SK-N-SH (cell line): Measurements from ENCODE around the gene TEAD1. TPM values are rescaled to one million over a fixed set of nuclear protein-coding genes. Genes with fewer than 3 reads are reported as not detected.

Source experiments
- CTCF ChIA-PET: fragments of 300-600, 350-600 bp; formaldehyde crosslinking; extraction: SDS; loops from one replicate; lab custom pipeline; 2021; lab: Yijun Ruan, JAX
- POLR2A ChIA-PET: fragments of 350-600 bp; sonication (Branson Sonifier 250); formaldehyde crosslinking; extraction: SDS; loops from one replicate; lab custom pipeline; 2020; ENCODE audit warnings: antibody characterized with exemption, inconsistent platforms; lab: Yijun Ruan, JAX
- DNase-seq: peaks from one replicate; pipeline ENCODE4 v3.0.0; 2012
- H2AFZ ChIP-seq: fragments of 200-600 bp; sonication (generic); 2 replicates; pipeline ENCODE4 v1.8.1; 2016; ENCODE audit warnings: antibody characterized with exemption, mild to moderate bottlenecking, low read depth
- H3F3A ChIP-seq: fragments of 200-600 bp; sonication (generic); replicated peaks from 2 replicates; pipeline ENCODE3; 2016; ENCODE audit warnings: antibody characterized with exemption, mild to moderate bottlenecking; ENCODE audit not compliant: insufficient read depth
- H3K27ac ChIP-seq, 2 experiments: fragments of 200-500 bp in 1 of 2; fragments of 200-600 bp in 1 of 2; sonication (Bioruptor generic) in 1 of 2; sonication (generic), shearing (Covaris generic) in 1 of 2; 2 replicates each; pipeline versions ENCODE4 v1.5.1 to v1.6.1; 2014 to 2016; ENCODE audit warnings: low read depth in 2 of 2, inconsistent platforms in 1 of 2, low read length in 1 of 2, mild to moderate bottlenecking in 1 of 2, mixed read lengths in 1 of 2
- H3K27me3 ChIP-seq: fragments of 200-600 bp; sonication (generic), shearing (Covaris generic); 2 replicates; pipeline ENCODE4 v1.6.1; 2016; ENCODE audit warnings: mixed run types; ENCODE audit not compliant: insufficient read depth
- H3K36me3 ChIP-seq, 2 experiments: fragments of 200-500 bp in 1 of 2; fragments of 200-600 bp in 1 of 2; sonication (Bioruptor generic) in 1 of 2; sonication (generic) in 1 of 2; replicated peaks in 1 of 2; 2 replicates each; pipeline versions ENCODE3 to v1.5.1; 2014 to 2016; ENCODE audit warnings: low read length in 1 of 2, mild to moderate bottlenecking in 1 of 2; ENCODE audit not compliant: insufficient read depth in 2 of 2, control insufficient read depth in 1 of 2
- H3K4me1 ChIP-seq, 2 experiments: fragments of 200-500 bp in 1 of 2; fragments of 200-600 bp in 1 of 2; sonication (Bioruptor generic) in 1 of 2; sonication (generic), shearing (Covaris generic) in 1 of 2; 2 replicates each; pipeline versions ENCODE4 v1.5.1 to v1.6.1; 2014 to 2016; ENCODE audit warnings: low read depth in 1 of 2, low read length in 1 of 2, mixed run types in 1 of 2; ENCODE audit not compliant: insufficient read depth in 2 of 2, control insufficient read depth in 1 of 2
- H3K4me2 ChIP-seq: fragments of 200-600 bp; sonication (generic), shearing (Covaris generic); 2 replicates; pipeline ENCODE4 v1.6.1; 2017; ENCODE audit warnings: mixed run types
- H3K4me3 ChIP-seq, 2 experiments: fragments of 200-500 bp in 1 of 2; fragments of 200-600 bp in 1 of 2; sonication (Bioruptor generic) in 1 of 2; sonication (generic), shearing (Covaris generic) in 1 of 2; 2 replicates each; pipeline versions ENCODE4 v1.5.1 to v1.8.1; 2014 to 2016; ENCODE audit warnings: low read depth in 2 of 2, inconsistent platforms in 1 of 2, low read length in 1 of 2, mild to moderate bottlenecking in 1 of 2, mixed read lengths in 1 of 2, moderate library complexity in 1 of 2
- H3K79me2 ChIP-seq: fragments of 200-600 bp; sonication (generic); 2 replicates; pipeline ENCODE4 v1.8.1; 2017; ENCODE audit warnings: mild to moderate bottlenecking; ENCODE audit not compliant: insufficient read depth
- H3K9ac ChIP-seq: fragments of 200-600 bp; sonication (generic); 2 replicates; pipeline ENCODE4 v1.6.1; 2017; ENCODE audit warnings: mixed run types
- H3K9me2 ChIP-seq: fragments of 200-600 bp; sonication (generic); 2 replicates; pipeline ENCODE4 v1.6.1; 2017; ENCODE audit warnings: mixed run types
- H3K9me3 ChIP-seq: fragments of 200-600 bp; sonication (generic); 2 replicates; pipeline ENCODE4 v1.6.1; 2017; ENCODE audit warnings: mixed run types, mild to moderate bottlenecking, moderate library complexity
- H4K20me1 ChIP-seq: fragments of 200-600 bp; sonication (generic); 2 replicates; pipeline ENCODE4 v1.6.1; 2017; ENCODE audit warnings: mild to moderate bottlenecking, mixed run types; ENCODE audit not compliant: insufficient read depth
- ELF1 ChIP-seq: IDR thresholded peaks from 2 replicates; pipeline ENCODE4 v1.4.0; 2012
- EP300 ChIP-seq, 2 experiments: IDR thresholded peaks; 2 replicates each; pipeline versions ENCODE4 v1.4.0 to v1.6.1; 2012; ENCODE audit warnings: borderline replicate concordance in 1 of 2, low read depth in 1 of 2, low read length in 1 of 2
- EZH2phosphoT487 ChIP-seq: fragments of 200-600 bp; sonication (generic); IDR thresholded peaks from 2 replicates; pipeline ENCODE4 v1.6.1; 2017; ENCODE audit warnings: low read depth, mixed run types, mild to moderate bottlenecking, antibody characterized with exemption, moderate library complexity, borderline replicate concordance
- FOSL2 ChIP-seq: IDR thresholded peaks from 2 replicates; pipeline ENCODE4 v1.4.0; 2012; ENCODE audit warnings: low read depth, mild to moderate bottlenecking, moderate library complexity, borderline replicate concordance
- FOXJ3 ChIP-seq: sonication (generic); formaldehyde crosslinking; IDR thresholded peaks from 2 replicates; pipeline ENCODE4 v1.5.1; 2020; ENCODE audit warnings: mild to moderate bottlenecking, missing genetic modification reagents
- JUND ChIP-seq: IDR thresholded peaks from 2 replicates; pipeline ENCODE4 v1.4.0; 2012
- NFIC ChIP-seq: IDR thresholded peaks from 2 replicates; pipeline ENCODE4 v1.4.0; 2012; ENCODE audit warnings: borderline replicate concordance
- PBX3 ChIP-seq: IDR thresholded peaks from 2 replicates; pipeline ENCODE4; 2012
- POLR2AphosphoS5 ChIP-seq: IDR thresholded peaks from 2 replicates; pipeline ENCODE4 v1.6.1; 2012; ENCODE audit warnings: low read depth, low read length
- RAD21 ChIP-seq: IDR thresholded peaks from 2 replicates; pipeline ENCODE4 v1.6.1; 2012; ENCODE audit warnings: mild to moderate bottlenecking, low read length
- RFX5 ChIP-seq: IDR thresholded peaks from 2 replicates; pipeline ENCODE4 v1.6.1; 2012; ENCODE audit warnings: mild to moderate bottlenecking, improper control_type of control experiment, low read length
- SIN3A ChIP-seq: IDR thresholded peaks from 2 replicates; pipeline ENCODE4 v1.6.1; 2012; ENCODE audit warnings: low read depth, mild to moderate bottlenecking, low read length, moderate library complexity, borderline replicate concordance
- TAF1 ChIP-seq: IDR thresholded peaks from 2 replicates; pipeline ENCODE4 v1.6.1; 2012; ENCODE audit warnings: low read depth, mild to moderate bottlenecking, low read length, moderate library complexity, borderline replicate concordance
- TEAD4 ChIP-seq: IDR thresholded peaks from 2 replicates; pipeline ENCODE4 v1.4.0; 2012; ENCODE audit warnings: mild to moderate bottlenecking, borderline replicate concordance; ENCODE audit not compliant: insufficient read depth
- YY1 ChIP-seq: IDR thresholded peaks from 2 replicates; pipeline ENCODE4 v1.4.0; 2012; ENCODE audit warnings: low read depth, mild to moderate bottlenecking
- WGBS: methylation state at CpG from one replicate; pipeline ENCODE4 v1.1.6; 2017; ENCODE audit warnings: low lambda C conversion rate; 5-methylcytosine and 5-hydroxymethylcytosine counted together
- polyA plus RNA-seq, 3 experiments: library from polyadenylated mRNA; depleted of rRNA; stranded (reverse); fragments of >200 nt; gene quantifications; 2 replicates each; pipeline ENCODE4 v1.2.3, GENCODE V29; 2012
- TF ChIP-seq, protein P1 (sequence below): IDR thresholded peaks from 2 replicates; pipeline ENCODE4 v1.4.0; 2012; ENCODE audit warnings: low read depth, borderline replicate concordance
- TF ChIP-seq, protein P2 (sequence below): IDR thresholded peaks from 2 replicates; pipeline ENCODE4 v1.4.0; 2012; ENCODE audit warnings: low read depth

TEAD1 gene
- polyA plus RNA-seq, 1 of the 3 experiments (the other 2 are of a cell fraction): 31.2 TPM

- TF ChIP-seq, protein P1, sequence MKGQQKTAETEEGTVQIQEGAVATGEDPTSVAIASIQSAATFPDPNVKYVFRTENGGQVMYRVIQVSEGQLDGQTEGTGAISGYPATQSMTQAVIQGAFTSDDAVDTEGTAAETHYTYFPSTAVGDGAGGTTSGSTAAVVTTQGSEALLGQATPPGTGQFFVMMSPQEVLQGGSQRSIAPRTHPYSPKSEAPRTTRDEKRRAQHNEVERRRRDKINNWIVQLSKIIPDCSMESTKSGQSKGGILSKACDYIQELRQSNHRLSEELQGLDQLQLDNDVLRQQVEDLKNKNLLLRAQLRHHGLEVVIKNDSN: no peak
- TF ChIP-seq JUND (peak; percentile 74), EP300 (IDR thresholded peaks at IDR 0.05; ENCODE audit: borderline replicate concordance in 1 of 2, low read depth in 1 of 2, low read length in 1 of 2) (peak in 1 of 2 experiments; percentile 42; a peak in 1 of 4 replicates), SIN3A (peak; percentile 33; the same call in 1 of the 2 replicates), FOXJ3 (CRISPR knock-in tag) (no peak), PBX3 (0 out of 2 replicates have a peak, but pooled peaks have one; percentile 11), RAD21 (no peak), NFIC (peak; percentile 89)
- TF ChIP-seq, protein P2, sequence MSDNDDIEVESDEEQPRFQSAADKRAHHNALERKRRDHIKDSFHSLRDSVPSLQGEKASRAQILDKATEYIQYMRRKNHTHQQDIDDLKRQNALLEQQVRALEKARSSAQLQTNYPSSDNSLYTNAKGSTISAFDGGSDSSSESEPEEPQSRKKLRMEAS: no peak
Measured at GRCh38 chr11:12900496-12900895, 226.3 kb downstream of the TEAD1 start (continued).

- no peak overlapping the region for H3K9ac ChIP-seq
- peaks cover 61% of the 10 kb centered on the region; the same call in 1 of the 2 replicates for H3K79me2 ChIP-seq
- 100% methylated on average over 1 of the region's 1 CpG for WGBS
- no peaks in the 10 kb centered on the region for H4K20me1 ChIP-seq
- H3F3A ChIP-seq: peaks cover 10% of the 10 kb centered on the region
- no peak overlapping the region for H3K4me3 ChIP-seq
- TF ChIP-seq TEAD4 (no peak), ELF1 (no peak), FOXJ3 (CRISPR knock-in tag) (no peak), YY1 (no peak), RFX5 (no peak), TAF1 (no peak), POLR2AphosphoS5 (no peak), EP300 (IDR thresholded peaks at IDR 0.05; ENCODE audit: borderline replicate concordance in 1 of 2, low read depth in 1 of 2, low read length in 1 of 2) (no peak), EZH2phosphoT487 (no peak), FOSL2 (no peak)
- TF ChIP-seq, protein P1: no peak
- TF ChIP-seq, protein P2: no peak
- TF ChIP-seq, all 33 proteins: peak for 0
- Histone ChIP-seq H3K4me1 (peaks cover 8 to 12% of the 10 kb centered on the region in 2 experiments; a peak in 3 of 4 replicates), H3K9me3 (no peaks in the 10 kb centered on the region), H3K36me3 (peaks cover 56 to 71% of the 10 kb centered on the region in 2 experiments), H3K27me3 (no peaks in the 10 kb centered on the region), H2AFZ (no peak overlapping the region), H3K27ac (peak overlapping the region; percentile 19 to 65; a peak in 3 of 4 replicates), H3K4me2 (no peak overlapping the region), H3K9me2 (no peaks in the 10 kb centered on the region)
- ChIA-PET POLR2A (no interaction called here), CTCF (interaction anchor here (1.0 to 4.0 kb wide), 3 partner anchors 12 to 552 kb away, joined by 3 to 19 read pairs (median 3); no protein-coding TSS in a partner anchor)
- no peak for DNase-seq
Measured at GRCh38 chr11:12901272-12901671, 227.1 kb downstream of the TEAD1 start.
